Measurements from ENCODE around the gene KAT6B. TPM values are rescaled to one million over a fixed set of nuclear protein-coding genes. Genes with fewer than 3 reads are reported as not detected.

KAT6B gene
- total RNA-seq, 1 donor from 2014 or later = 21.7 TPM

DNA sequence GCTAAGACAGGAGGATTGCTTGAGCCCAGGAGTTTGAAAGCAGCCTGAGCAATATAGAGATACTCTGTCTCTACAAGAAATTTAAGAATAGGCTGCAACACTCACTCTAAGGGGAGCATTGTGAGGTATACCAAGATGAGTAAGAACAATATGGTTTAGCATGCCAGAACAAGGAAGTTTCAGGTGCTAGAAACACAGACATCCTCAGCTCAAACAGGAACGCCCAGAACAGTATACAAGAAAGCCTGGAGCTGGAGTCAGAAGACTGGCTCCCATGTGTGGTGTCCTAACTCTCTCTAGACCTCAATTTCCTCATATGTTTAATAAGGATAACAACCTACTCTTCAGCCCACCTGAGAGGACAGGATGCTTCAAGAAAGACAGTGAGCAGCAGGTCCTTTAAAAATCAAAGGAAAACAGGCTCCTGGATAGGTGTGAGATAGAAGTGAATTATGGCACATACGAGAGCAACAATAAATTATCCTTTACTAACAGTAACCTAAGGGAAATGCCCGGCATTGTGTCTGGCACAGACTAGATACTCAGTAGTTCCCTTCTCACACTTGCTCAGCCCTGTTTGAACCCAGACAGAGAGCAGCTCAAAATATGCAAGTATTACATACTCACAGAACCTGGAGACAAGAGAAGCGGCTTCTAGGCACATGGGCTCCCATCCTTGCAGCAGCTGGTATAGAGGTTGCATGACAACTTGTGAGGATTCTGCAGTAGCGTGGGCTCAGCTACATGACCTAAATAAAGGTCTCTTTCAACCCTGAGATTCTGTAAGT, 45.4 kb downstream of the KAT6B start:
- Histone ChIP-seq H3K27me3 (ENCODE audit: insufficient read depth, low read length) (no peaks in the 10 kb centered on the region), H3K4me3 (ENCODE audit: insufficient read depth, low read depth, low read length) (no peak overlapping the region), H3K9me3 (ENCODE audit: insufficient read depth, low read depth, low read length) (no peaks in the 10 kb centered on the region), H4K20me1 (ENCODE audit: insufficient read depth, low read length) (peaks cover 75% of the 10 kb centered on the region), H2AFZ (ENCODE audit: low read depth, low read length) (no peak overlapping the region), H3K4me1 (ENCODE audit: insufficient read depth, low read length) (no peaks in the 10 kb centered on the region), H3K27ac (ENCODE audit: low read depth, low read length) (no peak overlapping the region), H3K9ac (ENCODE audit: low read length) (no peak overlapping the region), H3K79me2 (ENCODE audit: insufficient read depth, low read length) (peaks cover 23% of the 10 kb centered on the region), H3K4me2 (ENCODE audit: low read length) (no peak overlapping the region), H3K36me3 (ENCODE audit: insufficient read depth, low read length) (no peaks in the 10 kb centered on the region)
- H3K4me1 Mint-ChIP-seq (ENCODE audit: low read depth, unreplicated experiment) = no peaks in the 10 kb centered on the region
- H3K4me3 Mint-ChIP-seq (ENCODE audit: unreplicated experiment) = no peak overlapping the region
- no peak for TF ChIP-seq EZH2 (IDR thresholded peaks at IDR 0.05; ENCODE audit: insufficient read depth, low read length)
- TF ChIP-seq CTCF (IDR thresholded peaks at IDR 0.05; ENCODE audit: insufficient read depth, low read depth, low read length) = no peak
- no peaks in the 10 kb centered on the region for H3K9me3 Mint-ChIP-seq (ENCODE audit: unreplicated experiment)
- H3K27ac Mint-ChIP-seq (ENCODE audit: unreplicated experiment) = no peak overlapping the region
- no peaks in the 10 kb centered on the region for H3K36me3 Mint-ChIP-seq (ENCODE audit: low read depth, unreplicated experiment)
- no peak for DNase-seq (ENCODE audit: low read depth)
- no peaks in the 10 kb centered on the region for H3K27me3 Mint-ChIP-seq (ENCODE audit: low read depth, unreplicated experiment)
- no peak for FAIRE-seq

- no peaks in the 10 kb centered on the region for H3K4me1 ChIP-seq (ENCODE audit: insufficient read depth, low read length)
- no peak overlapping the region for H3K4me3 ChIP-seq (ENCODE audit: insufficient read depth, low read depth, low read length)
- no peak overlapping the region for H3K9ac ChIP-seq (ENCODE audit: low read length)
- Mint-ChIP-seq H3K4me1 (ENCODE audit: low read depth, unreplicated experiment) (no peaks in the 10 kb centered on the region), H3K36me3 (ENCODE audit: low read depth, unreplicated experiment) (no peaks in the 10 kb centered on the region), H3K9me3 (ENCODE audit: unreplicated experiment) (no peaks in the 10 kb centered on the region), H3K4me3 (ENCODE audit: unreplicated experiment) (no peak overlapping the region), H3K27me3 (ENCODE audit: low read depth, unreplicated experiment) (no peaks in the 10 kb centered on the region), H3K27ac (ENCODE audit: unreplicated experiment) (no peak overlapping the region)
- no peak overlapping the region for H2AFZ ChIP-seq (ENCODE audit: low read depth, low read length)
- no peaks in the 10 kb centered on the region for H3K9me3 ChIP-seq (ENCODE audit: insufficient read depth, low read depth, low read length)
- H4K20me1 ChIP-seq (ENCODE audit: insufficient read depth, low read length) = peaks cover 62% of the 10 kb centered on the region
- peaks cover 19% of the 10 kb centered on the region for H3K79me2 ChIP-seq (ENCODE audit: insufficient read depth, low read length)
- no peak overlapping the region for H3K4me2 ChIP-seq (ENCODE audit: low read length)
- H3K27me3 ChIP-seq (ENCODE audit: insufficient read depth, low read length) = no peaks in the 10 kb centered on the region
- H3K36me3 ChIP-seq (ENCODE audit: insufficient read depth, low read length) = no peaks in the 10 kb centered on the region
- H3K27ac ChIP-seq (ENCODE audit: low read depth, low read length) = no peak overlapping the region
- no peak for TF ChIP-seq EZH2 (IDR thresholded peaks at IDR 0.05; ENCODE audit: insufficient read depth, low read length)
- no peak for TF ChIP-seq CTCF (IDR thresholded peaks at IDR 0.05; ENCODE audit: insufficient read depth, low read depth, low read length)
- FAIRE-seq (no peak), DNase-seq (ENCODE audit: low read depth) (no peak)
Measured at GRCh38 chr10:74873803-74874454, 47.5 kb downstream of the KAT6B start.

GRCh38 chr10:74874649-74875048, 48.2 kb downstream of the KAT6B start:
- Histone ChIP-seq H3K9me3 (ENCODE audit: insufficient read depth, low read depth, low read length) (no peaks in the 10 kb centered on the region), H3K9ac (ENCODE audit: low read length) (no peak overlapping the region), H3K4me2 (ENCODE audit: low read length) (no peak overlapping the region), H2AFZ (ENCODE audit: low read depth, low read length) (no peak overlapping the region), H3K4me1 (ENCODE audit: insufficient read depth, low read length) (no peaks in the 10 kb centered on the region), H3K27me3 (ENCODE audit: insufficient read depth, low read length) (no peaks in the 10 kb centered on the region), H3K36me3 (ENCODE audit: insufficient read depth, low read length) (no peaks in the 10 kb centered on the region), H3K79me2 (ENCODE audit: insufficient read depth, low read length) (peaks cover 25% of the 10 kb centered on the region), H3K27ac (ENCODE audit: low read depth, low read length) (no peak overlapping the region), H4K20me1 (ENCODE audit: insufficient read depth, low read length) (peaks cover 65% of the 10 kb centered on the region), H3K4me3 (ENCODE audit: insufficient read depth, low read depth, low read length) (no peak overlapping the region)
- TF ChIP-seq CTCF (IDR thresholded peaks at IDR 0.05; ENCODE audit: insufficient read depth, low read depth, low read length) = no peak
- TF ChIP-seq EZH2 (IDR thresholded peaks at IDR 0.05; ENCODE audit: insufficient read depth, low read length) = no peak
- Mint-ChIP-seq H3K36me3 (ENCODE audit: low read depth, unreplicated experiment) (no peaks in the 10 kb centered on the region), H3K4me1 (ENCODE audit: low read depth, unreplicated experiment) (no peaks in the 10 kb centered on the region), H3K27me3 (ENCODE audit: low read depth, unreplicated experiment) (no peaks in the 10 kb centered on the region), H3K27ac (ENCODE audit: unreplicated experiment) (no peak overlapping the region), H3K9me3 (ENCODE audit: unreplicated experiment) (no peaks in the 10 kb centered on the region), H3K4me3 (ENCODE audit: unreplicated experiment) (no peak overlapping the region)
- DNase-seq (ENCODE audit: low read depth) (no peak), FAIRE-seq (no peak)

Data from astrocyte (in vitro differentiated cells and primary cell).